Activated CD4-positive, alpha-beta T cell treated with anti-CD3 and anti-CD28 coated beads, Interleukin-2, amount 10 ng/mL, durations not matched to agents 24 days and 14 days (primary cell): Measurements from ENCODE around the gene LRRC32. TPM values are rescaled to one million over a fixed set of nuclear protein-coding genes. Genes with fewer than 3 reads are reported as not detected.

ENCODE experiments used
- DNase-seq: peaks from one replicate; pipeline ENCODE4 v3.0.0; 2022
- H3K27ac Mint-ChIP-seq: one replicate; pipeline ENCODE4 v1.8.0; 2022; ENCODE audit warnings: mild to moderate bottlenecking, mixed read lengths
- H3K27me3 Mint-ChIP-seq: one replicate; pipeline ENCODE4 v1.8.0; 2022; ENCODE audit warnings: mixed read lengths
- H3K36me3 Mint-ChIP-seq: one replicate; pipeline ENCODE4 v1.8.0; 2022; ENCODE audit warnings: low read depth, mild to moderate bottlenecking, mixed read lengths
- H3K4me1 Mint-ChIP-seq: one replicate; pipeline ENCODE4 v1.8.0; 2021; ENCODE audit warnings: mixed read lengths
- H3K4me3 Mint-ChIP-seq: one replicate; pipeline ENCODE4 v1.8.0; 2022; ENCODE audit warnings: mild to moderate bottlenecking, moderate library complexity, mixed read lengths
- H3K9me3 Mint-ChIP-seq: one replicate; pipeline ENCODE4 v1.8.0; 2021; ENCODE audit warnings: mixed read lengths
- intact Hi-C: fragments of 100-400 bp; cut with micrococcal nuclease; formaldehyde crosslinking; loops from one replicate; pipeline ENCODE4 v1.15.1; 2023
- total RNA-seq: library from RNA; stranded (reverse); gene quantifications from 2 replicates; pipeline ENCODE4 v1.2.3, GENCODE V29; 2022

LRRC32 gene
- 6.6 and 8.6 TPM in 2 replicates for total RNA-seq

GRCh38 chr11:76670485-76671236 lies at the start of gene LRRC32:
LRRC32 (minus strand) TSS chr11:76670747; CDS start chr11:76665954, 4,793 bp downstream.
- peaks cover 28% of the 10 kb centered on the region for H3K27me3 Mint-ChIP-seq
- H3K4me1 Mint-ChIP-seq, result peaks cover 34% of the 10 kb centered on the region
- H3K27ac Mint-ChIP-seq, result no peak within 1 kb of the TSS
- no peaks in the 10 kb centered on the region for H3K9me3 Mint-ChIP-seq
- intact Hi-C loops, result loop anchor here (5.0 kb wide), 1 partner anchor 78 kb away; no protein-coding TSS in a partner anchor
- DNase-seq, result peak; percentile 77
- H3K36me3 Mint-ChIP-seq, result no peaks in the 10 kb centered on the region
- H3K4me3 Mint-ChIP-seq, result peak within 1 kb of the TSS; percentile 79

GRCh38 chr11:76719686-76720085 lies 49.1 kb upstream of the LRRC32 start:
- Mint-ChIP-seq H3K27me3 (peaks cover 12% of the 10 kb centered on the region), H3K36me3 (no peaks in the 10 kb centered on the region), H3K4me1 (peaks cover 8% of the 10 kb centered on the region), H3K4me3 (no peak overlapping the region), H3K9me3 (no peaks in the 10 kb centered on the region), H3K27ac (no peak overlapping the region)
- intact Hi-C loops, result no loop called here
- no peak for DNase-seq

GRCh38 chr11:76719281-76719680 lies 48.7 kb upstream of the LRRC32 start:
- no peaks in the 10 kb centered on the region for H3K9me3 Mint-ChIP-seq
- intact Hi-C loops, result no loop called here
- H3K27ac Mint-ChIP-seq, result no peak overlapping the region
- DNase-seq, result no peak
- no peak overlapping the region for H3K4me3 Mint-ChIP-seq
- peaks cover 11% of the 10 kb centered on the region for H3K27me3 Mint-ChIP-seq
- no peaks in the 10 kb centered on the region for H3K36me3 Mint-ChIP-seq
- H3K4me1 Mint-ChIP-seq, result peaks cover 8% of the 10 kb centered on the region

GRCh38 chr11:76717816-76718215 lies 47.3 kb upstream of the LRRC32 start:
- no peak overlapping the region for H3K4me3 Mint-ChIP-seq
- intact Hi-C loops, result no loop called here
- H3K36me3 Mint-ChIP-seq, result no peaks in the 10 kb centered on the region
- no peak for DNase-seq
- no peaks in the 10 kb centered on the region for H3K9me3 Mint-ChIP-seq
- H3K27ac Mint-ChIP-seq, result no peak overlapping the region
- H3K27me3 Mint-ChIP-seq, result peaks cover 8% of the 10 kb centered on the region
- H3K4me1 Mint-ChIP-seq, result peaks cover 8% of the 10 kb centered on the region

- no peak for DNase-seq
Measured at GRCh38 chr11:76717369-76717768, 46.8 kb upstream of the LRRC32 start.

GRCh38 chr11:76716268-76716667 lies 45.7 kb upstream of the LRRC32 start:
- H3K36me3 Mint-ChIP-seq, result no peaks in the 10 kb centered on the region
- no peak overlapping the region for H3K27ac Mint-ChIP-seq
- intact Hi-C loops, result no loop called here
- H3K4me3 Mint-ChIP-seq, result no peak overlapping the region
- no peaks in the 10 kb centered on the region for H3K9me3 Mint-ChIP-seq
- no peaks in the 10 kb centered on the region for H3K4me1 Mint-ChIP-seq
- no peaks in the 10 kb centered on the region for H3K27me3 Mint-ChIP-seq
- no peak for DNase-seq

More at GRCh38 chr11:76717369-76717768, 46.8 kb upstream of the LRRC32 start:
- intact Hi-C loops, result no loop called here
- Mint-ChIP-seq H3K27ac (no peak overlapping the region), H3K9me3 (no peaks in the 10 kb centered on the region), H3K4me1 (peaks cover 7% of the 10 kb centered on the region), H3K27me3 (peaks cover 4% of the 10 kb centered on the region), H3K4me3 (no peak overlapping the region), H3K36me3 (no peaks in the 10 kb centered on the region)

GRCh38 chr11:76714493-76714892 lies 43.9 kb upstream of the LRRC32 start:
- Mint-ChIP-seq H3K4me3 (no peak overlapping the region), H3K27ac (no peak overlapping the region), H3K36me3 (no peaks in the 10 kb centered on the region), H3K27me3 (no peaks in the 10 kb centered on the region), H3K4me1 (no peaks in the 10 kb centered on the region), H3K9me3 (no peaks in the 10 kb centered on the region)
- intact Hi-C loops, result no loop called here
- DNase-seq, result no peak

- Mint-ChIP-seq H3K4me1 (no peaks in the 10 kb centered on the region), H3K4me3 (no peak overlapping the region), H3K27ac (no peak overlapping the region), H3K9me3 (no peaks in the 10 kb centered on the region), H3K36me3 (no peaks in the 10 kb centered on the region), H3K27me3 (no peaks in the 10 kb centered on the region)
- no peak for DNase-seq
- intact Hi-C loops, result no loop called here
Measured at GRCh38 chr11:76713499-76713898, 43.0 kb upstream of the LRRC32 start.

GRCh38 chr11:76712125-76712524 lies 41.6 kb upstream of the LRRC32 start:
- no peak overlapping the region for H3K4me3 Mint-ChIP-seq
- no peak for DNase-seq
- H3K36me3 Mint-ChIP-seq, result no peaks in the 10 kb centered on the region
- no peaks in the 10 kb centered on the region for H3K4me1 Mint-ChIP-seq
- intact Hi-C loops, result no loop called here
- H3K9me3 Mint-ChIP-seq, result no peaks in the 10 kb centered on the region
- H3K27me3 Mint-ChIP-seq, result no peaks in the 10 kb centered on the region
- H3K27ac Mint-ChIP-seq, result no peak overlapping the region

- Mint-ChIP-seq H3K36me3 (no peaks in the 10 kb centered on the region), H3K9me3 (no peaks in the 10 kb centered on the region), H3K27ac (no peak overlapping the region), H3K4me1 (no peaks in the 10 kb centered on the region), H3K27me3 (peaks cover 4% of the 10 kb centered on the region), H3K4me3 (no peak overlapping the region)
- intact Hi-C loops, result no loop called here
- no peak for DNase-seq
Measured at GRCh38 chr11:76709756-76710155, 39.2 kb upstream of the LRRC32 start.

GRCh38 chr11:76708972-76709660 lies 38.6 kb upstream of the LRRC32 start:
- Mint-ChIP-seq H3K4me3 (no peak overlapping the region), H3K36me3 (no peaks in the 10 kb centered on the region), H3K4me1 (no peaks in the 10 kb centered on the region), H3K27me3 (peaks cover 4% of the 10 kb centered on the region), H3K9me3 (no peaks in the 10 kb centered on the region), H3K27ac (no peak overlapping the region)
- intact Hi-C loops, result no loop called here
- DNase-seq, result no peak

GRCh38 chr11:76707293-76707825 lies 36.8 kb upstream of the LRRC32 start:
- Mint-ChIP-seq H3K27me3 (peaks cover 6% of the 10 kb centered on the region), H3K36me3 (no peaks in the 10 kb centered on the region), H3K9me3 (no peaks in the 10 kb centered on the region), H3K27ac (no peak overlapping the region), H3K4me1 (no peaks in the 10 kb centered on the region), H3K4me3 (no peak overlapping the region)
- intact Hi-C loops, result no loop called here
- DNase-seq, result no peak

GRCh38 chr11:76706667-76707066 lies 36.1 kb upstream of the LRRC32 start:
- DNase-seq, result no peak
- no peaks in the 10 kb centered on the region for H3K36me3 Mint-ChIP-seq
- intact Hi-C loops, result no loop called here
- no peaks in the 10 kb centered on the region for H3K9me3 Mint-ChIP-seq
- H3K27ac Mint-ChIP-seq, result no peak overlapping the region
- peaks cover 6% of the 10 kb centered on the region for H3K27me3 Mint-ChIP-seq
- no peaks in the 10 kb centered on the region for H3K4me1 Mint-ChIP-seq
- no peak overlapping the region for H3K4me3 Mint-ChIP-seq

GRCh38 chr11:76705826-76706225 lies 35.3 kb upstream of the LRRC32 start:
- intact Hi-C loops, result no loop called here
- H3K9me3 Mint-ChIP-seq, result no peaks in the 10 kb centered on the region
- no peaks in the 10 kb centered on the region for H3K4me1 Mint-ChIP-seq
- no peak for DNase-seq
- no peaks in the 10 kb centered on the region for H3K36me3 Mint-ChIP-seq
- no peak overlapping the region for H3K27ac Mint-ChIP-seq
- no peak overlapping the region for H3K4me3 Mint-ChIP-seq
- H3K27me3 Mint-ChIP-seq, result peaks cover 6% of the 10 kb centered on the region
